ENCODE data around the gene CLPTM1.
"Not testable (repeated sequence)": the region's sequence is repeated elsewhere in the genome, so short reads cannot be mapped to it uniquely, and the experiment has no call there.

GRCh38 chr19:44926245-44927077 is 28.7 kb upstream of the CLPTM1 start:
- TF ChIP-seq CTCF (IDR thresholded peaks at IDR 0.05; ENCODE audit: insufficient read depth, low read length, poor library complexity, severe bottlenecking); EZH2phosphoT487 (conservative IDR thresholded peaks at IDR 0.05; ENCODE audit: low read length): not testable (repeated sequence)

Measured in SU-DHL-6 (cell line).